Psoas muscle (tissue), 8 donors: ENCODE measurements around the gene ITPA. TPM values are rescaled to one million over a fixed set of nuclear protein-coding genes. Genes with fewer than 3 reads are reported as not detected.

Experiments
- ATAC-seq, 4 donors: fragments of 200-7000 bp; cut with Tn5 transposase; one replicate each; pipeline ENCODE4 v1.9.1; 2020; ENCODE audit warnings: moderate library complexity in 3 of 4, mild to moderate bottlenecking in 2 of 4
- DNase-seq, 2 donors: peaks; one replicate each; pipeline ENCODE4 v3.0.0-alpha.2; 2020
- H3K27ac ChIP-seq: fragments of 200-600 bp; one replicate; pipeline ENCODE4 v1.8.0; 2022
- H3K27me3 ChIP-seq, 3 donors: fragments of 200-600 bp in 1 of 3; one replicate each; pipeline versions ENCODE4 v1.6.1 to v1.8.0; 2013 to 2022; ENCODE audit warnings: low read length in 2 of 3, mild to moderate bottlenecking in 2 of 3, moderate library complexity in 1 of 3; ENCODE audit not compliant: insufficient read depth in 3 of 3
- H3K36me3 ChIP-seq, 2 donors: fragments of 200-600 bp in 1 of 2; one replicate each; pipeline versions ENCODE4 v1.6.1 to v1.8.0; 2013 to 2022; ENCODE audit warnings: low read depth in 1 of 2, mild to moderate bottlenecking in 1 of 2, moderate library complexity in 1 of 2; ENCODE audit not compliant: insufficient read depth in 1 of 2
- H3K4me1 ChIP-seq: fragments of 200-600 bp; one replicate; pipeline ENCODE4 v1.8.0; 2022
- H3K4me3 ChIP-seq: fragments of 200-600 bp; one replicate; pipeline ENCODE4 v1.8.0; 2022; ENCODE audit warnings: mild to moderate bottlenecking
- H3K9me3 ChIP-seq: fragments of 200-600 bp; one replicate; pipeline ENCODE4 v1.8.0; 2022
- CTCF ChIP-seq: fragments of 200-600 bp; IDR thresholded peaks from one replicate; pipeline ENCODE4 v1.8.0; 2022; ENCODE audit warnings: antibody characterized with exemption
- WGBS, 3 donors: extraction: QIAGEN DNeasy Blood & Tissue Kit; methylation state at CpG; one replicate each; pipeline versions ENCODE4 v1.1.6 to v1.1.7; 2013; 5-methylcytosine and 5-hydroxymethylcytosine counted together
- intact Hi-C, 2 donors: fragments of 100-400 bp; cut with DNase I; formaldehyde crosslinking; loops; one replicate each; pipeline versions ENCODE4 v1.11.0 to v1.14.2; 2022
- polyA plus RNA-seq, 3 donors: library from polyadenylated mRNA; stranded (reverse); fragments of 200-250 nt; gene quantifications; one replicate each; pipeline ENCODE4 v1.2.3, GENCODE V29; 2013
- total RNA-seq, 4 donors: library from RNA; stranded (reverse); fragmentation: NEBNext Ultra II Directional in 2 of 4; extraction: Animal tissue kit (Norgen Biotek cat#: 25700) in 2 of 4; gene quantifications; one replicate each; pipeline versions ENCODE4 v1.2.1 to v1.2.4, GENCODE V29; 2021 to 2023
- donor health status: healthy with polysubstance abuse.
- donor health status: DM: no; HTN: no; CAD: no; lungs with moderate emphysema.
- donor health status: Bipolar disorder and iron deficiency.
- donor health status: healthy.
- donor health status: DM: yes; HTN: yes; CAD: no.
- donor health status: DM: no; HTN: no; CAD: no.
- donor health status: DM: no; HTN: no; CAD: no.
- donor health status: DM: yes; HTN: yes; CAD: no.

ITPA gene
- total and polyA plus RNA-seq, 7 donors: 19.6 to 83.9 (median 26.0) TPM

GRCh38 chr20:3163099-3164042, 45.9 kb upstream of the ITPA start:
- 60 to 85% (median 69%) methylated on average over 14 of the region's 14 CpGs for WGBS, 3 donors
- DNase-seq (no peak), ATAC-seq (peak in 3 of 4 donors; percentile 31 to 59 (median 37))
- no peak overlapping the region for H3K4me3 ChIP-seq
- peak overlapping the region; percentile 46 for H3K27ac ChIP-seq
- intact Hi-C loops: no loop called here
- H3K36me3 ChIP-seq: no peaks in the 10 kb centered on the region
- TF ChIP-seq CTCF: no peak
- peaks cover 21% of the 10 kb centered on the region for H3K4me1 ChIP-seq
- H3K9me3 ChIP-seq: no peaks in the 10 kb centered on the region
- H3K27me3 ChIP-seq: no peaks in the 10 kb centered on the region

- no peak for TF ChIP-seq CTCF
- ATAC-seq: no peak
- Histone ChIP-seq H3K27me3 (no peaks in the 10 kb centered on the region), H3K36me3 (no peaks in the 10 kb centered on the region), H3K9me3 (no peaks in the 10 kb centered on the region), H3K4me3 (no peak overlapping the region), H3K4me1 (peaks cover 16% of the 10 kb centered on the region), H3K27ac (no peak overlapping the region)
- DNase-seq: no peak
- intact Hi-C loops: no loop called here
- 73 to 94% (median 81%) methylated on average over 20 to 32 of the region's 32 CpGs for WGBS, 3 donors
Observed at GRCh38 chr20:3164043-3164762, 45.1 kb upstream of the ITPA start.

GRCh38 chr20:3164763-3165410, 44.4 kb upstream of the ITPA start:
- ATAC-seq (no peak), DNase-seq (no peak)
- 72 to 89% (median 78%) methylated on average over 27 to 41 of the region's 41 CpGs for WGBS, 3 donors
- intact Hi-C loops: no loop called here
- no peak for TF ChIP-seq CTCF
- peak overlapping the region; percentile 22 for H3K4me3 ChIP-seq
- no peak overlapping the region for H3K27ac ChIP-seq
- no peaks in the 10 kb centered on the region for H3K27me3 ChIP-seq
- no peaks in the 10 kb centered on the region for H3K9me3 ChIP-seq
- H3K36me3 ChIP-seq: no peaks in the 10 kb centered on the region
- peaks cover 15% of the 10 kb centered on the region for H3K4me1 ChIP-seq

GRCh38 chr20:3165473-3166337, 43.6 kb upstream of the ITPA start:
- peak; percentile 57 to 69 for DNase-seq
- H3K27me3 ChIP-seq: no peaks in the 10 kb centered on the region
- no peak for TF ChIP-seq CTCF
- no peak overlapping the region for H3K4me3 ChIP-seq
- H3K4me1 ChIP-seq: peaks cover 9% of the 10 kb centered on the region
- WGBS, 3 donors: 65 to 71% (median 69%) methylated on average over 40 to 45 of the region's 45 CpGs
- H3K9me3 ChIP-seq: no peaks in the 10 kb centered on the region
- intact Hi-C loops: no loop called here
- no peaks in the 10 kb centered on the region for H3K36me3 ChIP-seq
- no peak for ATAC-seq
- H3K27ac ChIP-seq: no peak overlapping the region
